Measurements from ENCODE around the gene SLC22A6. TPM values are rescaled to one million over a fixed set of nuclear protein-coding genes. Genes with fewer than 3 reads are reported as not detected.

The SLC22A6 gene
- total and polyA plus RNA-seq, 2 experiments from 2014 or later: not detected

- ATAC-seq: no peak
- H3K4me3 Mint-ChIP-seq: no peak overlapping the region
- H3K4me3 ChIP-seq: no peak overlapping the region
Observed at GRCh38 chr11:62985041-62985750, 429 bp upstream of the SLC22A6 start.

More at GRCh38 chr11:62985041-62985750, 429 bp upstream of the SLC22A6 start:
- no peak overlapping the region for H3K4me2 ChIP-seq
- TF ChIP-seq ETS1 (IDR thresholded peaks at IDR 0.05) (no peak), REST (IDR thresholded peaks at IDR 0.05; ENCODE audit: unreplicated experiment) (no peak), STAT1 (IDR thresholded peaks at IDR 0.05; ENCODE audit: unreplicated experiment) (no peak), ZNF462 (CRISPR knock-in tag; IDR thresholded peaks at IDR 0.05) (no peak), NANOG (IDR thresholded peaks at IDR 0.05; ENCODE audit: borderline replicate concordance) (no peak), EZH2 (IDR thresholded peaks at IDR 0.05; ENCODE audit: low read depth, unreplicated experiment) (no peak), EZH2phosphoT487 (IDR thresholded peaks at IDR 0.05; ENCODE audit: unreplicated experiment) (no peak), POLR2AphosphoS5 (IDR thresholded peaks at IDR 0.05; ENCODE audit: low read depth) (no peak), ZNF114 (CRISPR knock-in tag; IDR thresholded peaks at IDR 0.05) (no peak), JUNB (IDR thresholded peaks at IDR 0.05; ENCODE audit: unreplicated experiment) (no peak), CREB1 (CRISPR knock-in tag; IDR thresholded peaks at IDR 0.05; ENCODE audit: low read depth) (no peak)
- TF ChIP-seq, protein P1, sequence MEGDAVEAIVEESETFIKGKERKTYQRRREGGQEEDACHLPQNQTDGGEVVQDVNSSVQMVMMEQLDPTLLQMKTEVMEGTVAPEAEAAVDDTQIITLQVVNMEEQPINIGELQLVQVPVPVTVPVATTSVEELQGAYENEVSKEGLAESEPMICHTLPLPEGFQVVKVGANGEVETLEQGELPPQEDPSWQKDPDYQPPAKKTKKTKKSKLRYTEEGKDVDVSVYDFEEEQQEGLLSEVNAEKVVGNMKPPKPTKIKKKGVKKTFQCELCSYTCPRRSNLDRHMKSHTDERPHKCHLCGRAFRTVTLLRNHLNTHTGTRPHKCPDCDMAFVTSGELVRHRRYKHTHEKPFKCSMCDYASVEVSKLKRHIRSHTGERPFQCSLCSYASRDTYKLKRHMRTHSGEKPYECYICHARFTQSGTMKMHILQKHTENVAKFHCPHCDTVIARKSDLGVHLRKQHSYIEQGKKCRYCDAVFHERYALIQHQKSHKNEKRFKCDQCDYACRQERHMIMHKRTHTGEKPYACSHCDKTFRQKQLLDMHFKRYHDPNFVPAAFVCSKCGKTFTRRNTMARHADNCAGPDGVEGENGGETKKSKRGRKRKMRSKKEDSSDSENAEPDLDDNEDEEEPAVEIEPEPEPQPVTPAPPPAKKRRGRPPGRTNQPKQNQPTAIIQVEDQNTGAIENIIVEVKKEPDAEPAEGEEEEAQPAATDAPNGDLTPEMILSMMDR (conservative IDR thresholded peaks at IDR 0.05; ENCODE audit: low read depth in 2 of 2): no peak
- H3K9me3 Mint-ChIP-seq: no peaks in the 10 kb centered on the region
- H3K4me1 ChIP-seq (ENCODE audit: insufficient read depth): no peaks in the 10 kb centered on the region
- no peaks in the 10 kb centered on the region for H3F3A ChIP-seq (replicated peaks; ENCODE audit: low read depth)
- DNase-seq (ENCODE audit: low spot score): no peak
- H3K36me3 ChIP-seq (ENCODE audit: insufficient read depth): no peaks in the 10 kb centered on the region
- H3K27me3 Mint-ChIP-seq (ENCODE audit: insufficient read depth, low read depth, poor library complexity): peaks cover 2% of the 10 kb centered on the region
- H3K27me3 ChIP-seq (ENCODE audit: insufficient read depth): no peaks in the 10 kb centered on the region
- H3K4me1 Mint-ChIP-seq: no peaks in the 10 kb centered on the region
- no peak overlapping the region for H2AFZ ChIP-seq
- H3K27ac ChIP-seq (ENCODE audit: low read depth): no peak overlapping the region
- no peaks in the 10 kb centered on the region; the same call in 2 of the 3 replicates for H3K36me3 Mint-ChIP-seq (ENCODE audit: low read depth)
- no peak overlapping the region for H3K27ac Mint-ChIP-seq
- no peaks in the 10 kb centered on the region for H3K79me2 ChIP-seq (replicated peaks; ENCODE audit: insufficient read depth)
- H4K20me1 ChIP-seq (replicated peaks; ENCODE audit: insufficient read depth): no peaks in the 10 kb centered on the region
- H3K9me2 ChIP-seq (ENCODE audit: insufficient read depth): 0 out of 2 replicates have a peak, but pooled peaks cover 7% of the 10 kb centered on the region

Data from GM23338 (cell line).